Dermis microvascular lymphatic vessel endothelial cell (primary cell): ENCODE measurements around the gene TBC1D2B. TPM values are rescaled to one million over a fixed set of nuclear protein-coding genes. Genes with fewer than 3 reads are reported as not detected.
A peak's percentile ranks its signal among the peaks of the same experiment; 100 is the strongest.
"Not testable (repeated sequence)": the region's sequence is repeated elsewhere in the genome, so short reads cannot be mapped to it uniquely, and the experiment has no call there.

Experiments used
- DNase-seq, 2 donors: peaks; one replicate each; pipeline versions ENCODE4 v3.0.0 to v3.0.0-alpha.2; 2010; ENCODE audit warnings: low read depth in 2 of 2
- total RNA-seq: library from RNA; depleted of rRNA; stranded (reverse); fragments of >200 nt; gene quantifications from 2 replicates; pipeline ENCODE4 v1.2.1, GENCODE V29; 2014

The TBC1D2B gene
- total RNA-seq, 1 donor from 2014 or later, result 28.2 TPM

DNA sequence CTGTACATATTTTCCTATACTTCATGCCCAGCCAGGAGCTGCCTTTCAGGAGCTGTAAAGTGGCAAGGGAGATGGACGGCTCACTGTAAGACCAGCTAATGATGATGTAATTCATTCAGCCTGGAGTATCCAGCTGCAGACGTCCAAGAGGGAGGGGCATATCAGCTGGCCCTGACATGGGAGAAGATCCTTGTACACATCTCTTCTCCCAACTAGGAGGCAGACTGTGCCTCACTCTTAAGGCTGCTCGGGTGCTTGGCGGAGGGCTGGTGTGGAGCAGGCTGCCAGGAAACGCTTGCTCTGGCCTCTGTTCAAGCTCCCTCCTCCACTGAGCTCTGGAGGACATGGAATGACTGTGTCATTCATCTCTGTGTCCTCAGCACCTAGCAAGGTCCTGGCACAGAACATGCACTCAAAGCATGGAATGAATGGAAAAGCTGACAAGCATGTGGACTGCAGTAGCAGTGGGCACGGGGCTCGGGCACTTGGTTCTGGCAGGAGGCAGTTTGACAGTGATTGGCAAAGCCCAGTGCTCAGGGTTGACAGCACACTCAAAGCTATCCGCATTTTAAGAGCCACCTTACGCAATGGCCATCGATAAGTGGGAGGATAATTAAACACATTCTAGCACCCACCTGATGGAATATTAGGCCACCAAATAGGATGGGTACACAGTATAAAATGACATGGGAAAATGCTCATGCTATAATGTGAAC, 72.4 kb downstream of the TBC1D2B start:
- peak; percentile 47 to 79 for DNase-seq

DNA sequence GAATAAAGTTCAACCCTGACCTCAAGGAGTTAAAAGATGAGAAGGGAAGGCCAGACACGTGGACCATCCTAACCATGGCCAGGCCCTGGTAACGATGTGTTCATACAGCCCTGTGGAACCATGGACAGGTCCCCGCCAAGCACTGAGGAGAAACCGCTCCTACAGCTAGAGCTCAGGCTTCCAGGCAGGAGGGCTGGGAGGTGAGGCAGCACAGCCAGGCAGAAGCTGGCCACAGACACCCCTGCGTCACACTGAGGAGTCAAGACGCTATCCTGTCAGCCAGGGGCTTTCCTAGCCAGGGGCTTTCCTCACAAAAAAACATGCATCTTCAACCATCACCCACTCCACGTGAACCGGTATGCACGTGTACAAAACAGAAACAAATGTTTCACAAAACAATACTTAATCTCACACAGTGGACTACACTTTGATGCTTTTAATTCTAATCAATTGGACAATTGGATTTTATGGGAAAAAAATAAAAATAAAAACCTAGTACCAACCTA, 73.2 kb downstream of the TBC1D2B start:
- no peak for DNase-seq

DNA sequence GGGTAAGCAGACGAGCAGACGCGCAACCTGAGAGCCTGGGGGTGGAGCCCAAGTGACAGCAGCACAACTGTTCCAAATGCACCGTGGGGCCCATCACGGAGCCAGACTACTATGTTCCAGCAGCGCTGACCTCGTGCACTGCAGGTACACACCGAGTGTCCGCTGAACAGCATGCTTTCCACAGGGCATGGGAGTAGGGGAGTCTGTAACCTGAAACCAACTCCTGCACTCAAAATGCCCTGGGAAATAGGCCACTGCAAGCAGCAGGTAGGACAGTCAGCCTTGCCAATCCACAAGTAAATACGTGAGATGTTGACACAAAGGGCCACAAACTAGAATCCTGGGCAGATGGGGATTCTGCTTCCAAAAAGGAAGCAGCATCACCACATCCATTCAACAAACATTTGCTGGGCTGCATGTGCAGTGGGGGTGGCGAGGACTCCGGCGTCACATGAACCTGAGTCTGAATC, 73.9 kb downstream of the TBC1D2B start:
- no peak for DNase-seq

DNA sequence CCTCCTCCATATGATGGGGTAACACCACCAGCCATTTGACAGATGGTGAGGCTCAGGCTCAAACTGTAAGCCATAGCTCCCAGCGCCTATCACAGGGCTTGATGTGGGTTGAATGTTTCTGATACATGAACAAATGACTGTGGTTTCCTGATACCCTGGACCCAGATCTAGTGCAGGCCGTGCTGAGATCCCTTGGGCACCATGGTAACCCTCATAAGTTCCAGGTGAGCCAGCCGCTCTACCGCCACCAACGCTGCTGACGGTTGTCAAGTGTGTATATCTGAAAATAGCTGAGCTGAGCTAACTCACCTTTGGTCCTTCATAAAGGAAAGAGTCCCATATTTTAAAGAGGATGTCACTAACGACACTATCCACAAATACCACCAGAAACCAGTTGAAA, 74.5 kb downstream of the TBC1D2B start:
- DNase-seq, result no peak

DNA sequence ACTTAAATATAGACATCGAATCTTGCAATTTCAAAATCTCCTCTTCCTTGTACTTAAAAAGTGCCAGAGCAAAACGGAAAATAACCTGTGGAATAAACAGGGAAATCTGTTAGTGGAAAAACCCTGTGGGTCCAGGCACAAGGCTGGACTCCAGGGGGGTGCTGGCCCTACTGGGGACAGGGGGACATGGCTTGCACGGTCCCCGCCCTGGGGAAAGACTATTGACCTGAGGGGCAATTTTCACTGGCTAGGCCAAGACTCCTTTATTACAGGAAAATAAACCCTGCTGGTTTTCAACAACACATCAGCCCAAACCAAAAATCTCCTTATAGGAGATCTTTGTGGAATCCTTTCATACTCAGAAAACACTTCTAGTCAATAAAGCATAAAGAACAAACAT, 75.9 kb downstream of the TBC1D2B start:
- DNase-seq, result no peak

DNA sequence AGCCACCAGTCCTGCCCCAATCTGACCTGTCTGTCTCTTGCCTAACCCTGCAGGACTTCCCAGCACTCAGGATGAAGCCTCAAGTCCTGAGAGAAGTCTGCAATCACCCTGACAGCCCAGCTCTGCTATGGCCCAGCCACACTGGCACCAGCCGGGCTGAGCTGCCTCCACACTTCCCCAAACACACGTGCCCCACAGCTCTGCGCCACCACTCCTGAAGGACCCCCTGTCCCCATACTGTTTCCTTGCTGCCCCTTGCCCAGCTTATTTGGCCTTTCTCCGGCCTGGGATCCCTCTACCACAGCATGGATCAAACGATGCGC, 76.6 kb downstream of the TBC1D2B start:
- DNase-seq, result no peak

DNA sequence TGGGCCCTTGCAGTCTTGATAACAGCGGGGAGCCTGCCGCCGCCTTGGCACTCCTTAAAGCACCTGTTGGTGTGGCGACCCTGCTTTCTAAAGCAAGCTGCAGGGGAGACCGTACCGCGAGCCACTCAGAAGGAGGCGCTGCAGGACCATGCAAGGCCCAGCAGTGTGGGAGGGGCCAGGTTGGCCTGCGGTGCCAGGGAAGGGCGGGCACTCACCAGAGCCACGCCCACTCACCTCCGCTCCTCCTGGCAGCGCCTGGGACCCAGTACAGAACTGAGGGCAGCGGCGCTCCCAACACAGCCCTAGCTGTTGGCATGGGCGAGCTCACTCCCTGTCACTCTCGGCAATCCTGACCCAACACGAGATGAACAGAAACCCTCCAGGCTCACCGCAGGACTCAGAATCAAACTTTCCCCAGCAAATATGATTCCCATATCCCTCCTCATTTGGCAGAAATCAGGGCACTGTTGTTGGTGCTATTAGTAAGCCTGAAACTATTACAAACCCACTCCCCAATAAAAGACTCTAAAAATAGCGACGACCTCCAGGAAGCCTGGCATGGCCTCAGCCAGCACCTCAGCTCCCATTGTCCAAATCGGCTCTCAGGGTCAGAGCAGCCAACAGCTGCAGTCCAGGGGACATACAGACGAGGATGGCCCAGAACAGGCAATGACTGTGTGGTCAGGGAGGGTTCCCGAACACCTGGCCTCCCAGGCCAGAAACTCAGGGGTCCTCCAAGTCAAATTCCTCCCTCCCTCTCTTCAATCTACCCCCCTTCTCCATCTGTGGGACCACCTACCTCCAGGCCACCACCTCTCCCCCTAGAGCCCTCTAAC, 77.2 kb downstream of the TBC1D2B start:
- DNase-seq, result peak; percentile 75 to 90

DNA sequence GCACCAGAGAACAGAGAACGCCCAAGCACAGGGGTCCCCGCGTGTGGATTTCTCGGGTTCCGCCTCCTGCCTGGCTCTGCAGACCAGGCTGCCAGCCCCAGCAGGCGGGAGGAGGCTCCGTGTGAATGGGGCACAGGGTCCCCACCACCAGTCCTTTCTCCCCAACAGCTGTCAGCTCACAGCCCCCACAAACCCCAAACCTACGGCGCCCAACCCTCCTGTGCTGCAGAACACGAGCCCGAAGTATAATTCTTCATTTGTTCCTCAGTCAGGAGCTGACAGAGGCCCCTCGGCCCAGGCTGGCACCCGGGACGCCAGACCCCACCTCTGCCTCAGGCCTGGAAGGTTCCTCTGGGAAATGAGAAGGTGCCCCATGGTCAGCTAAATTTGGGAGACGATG, 78.0 kb downstream of the TBC1D2B start:
- no peak for DNase-seq

DNA sequence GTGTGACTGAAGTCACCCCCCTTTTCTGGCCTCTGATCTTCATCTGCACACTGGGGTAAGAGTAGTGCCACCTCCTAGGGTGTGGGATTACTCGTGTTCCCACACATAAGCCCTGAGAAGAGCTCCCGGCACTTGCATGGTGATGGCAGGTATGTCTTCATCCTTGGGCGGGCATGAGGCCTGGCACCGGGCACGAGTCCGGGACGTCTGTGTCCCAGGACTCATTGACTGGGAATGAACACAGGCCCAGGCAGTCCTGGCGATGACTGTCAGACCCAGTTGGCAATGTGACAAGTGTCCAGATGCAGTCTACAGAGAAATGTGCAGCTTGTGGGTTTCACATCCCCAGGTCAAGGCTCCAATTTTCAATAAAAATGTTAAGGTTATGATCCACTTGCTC, 78.9 kb downstream of the TBC1D2B start:
- DNase-seq, result no peak

DNA sequence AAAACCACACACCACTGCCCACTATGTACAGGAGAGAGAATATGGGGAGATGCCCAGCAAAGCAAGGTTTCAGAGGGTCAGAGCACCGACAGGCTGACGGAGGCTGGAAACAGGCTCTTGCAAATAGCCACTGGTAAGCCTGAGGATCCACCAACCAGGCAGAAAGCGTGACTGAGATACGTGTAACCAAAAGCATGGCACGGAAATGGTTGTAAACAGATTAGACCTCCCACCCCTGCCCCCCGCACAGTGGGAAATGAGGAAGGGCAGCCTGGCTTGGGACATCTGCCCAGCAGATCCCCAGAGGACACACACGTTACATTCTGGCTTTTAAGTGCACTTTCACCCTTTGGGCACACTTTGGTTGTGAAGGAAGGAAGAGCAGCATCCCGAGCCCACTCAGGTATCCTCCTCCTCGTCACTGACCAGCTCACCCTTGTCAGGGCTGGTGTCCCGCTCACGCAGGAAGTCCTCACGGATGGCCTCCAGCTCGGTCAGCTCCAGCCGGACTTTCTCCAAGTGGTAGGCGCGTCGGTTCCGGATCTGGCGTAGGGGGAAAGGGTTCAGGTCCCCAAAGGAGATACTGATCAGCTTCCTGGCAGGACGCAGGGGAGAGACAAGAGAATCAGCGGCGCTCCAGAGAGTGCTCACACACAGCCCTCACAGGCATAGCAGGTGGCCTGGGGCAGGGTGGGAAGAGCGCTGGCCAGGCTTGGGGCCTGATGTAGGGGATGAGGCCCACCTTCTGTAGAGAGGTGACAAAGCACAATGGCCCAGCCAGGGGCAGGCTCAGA, 79.6 kb downstream of the TBC1D2B start:
- DNase-seq, result not testable (repeated sequence)

DNA sequence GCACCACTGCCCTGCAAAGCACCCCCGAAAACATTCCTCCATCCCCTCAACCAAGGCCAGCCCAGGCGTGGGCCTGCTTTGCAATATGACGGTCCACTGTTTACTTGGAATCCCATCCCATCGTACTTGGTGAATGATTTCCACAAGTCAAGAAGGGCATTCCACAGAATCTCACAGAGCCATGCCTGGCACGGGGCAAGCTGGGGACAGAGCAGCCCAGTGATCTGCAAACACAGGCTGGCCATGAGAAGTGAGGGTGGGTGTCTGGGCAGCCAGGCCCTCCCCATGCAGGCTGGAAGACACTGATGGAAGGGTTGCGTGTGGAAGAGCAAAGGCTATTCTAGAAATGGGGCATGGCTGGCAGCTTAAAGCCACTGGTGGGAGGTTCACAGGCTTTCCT, 80.3 kb downstream of the TBC1D2B start:
- not testable (repeated sequence) for DNase-seq

DNA sequence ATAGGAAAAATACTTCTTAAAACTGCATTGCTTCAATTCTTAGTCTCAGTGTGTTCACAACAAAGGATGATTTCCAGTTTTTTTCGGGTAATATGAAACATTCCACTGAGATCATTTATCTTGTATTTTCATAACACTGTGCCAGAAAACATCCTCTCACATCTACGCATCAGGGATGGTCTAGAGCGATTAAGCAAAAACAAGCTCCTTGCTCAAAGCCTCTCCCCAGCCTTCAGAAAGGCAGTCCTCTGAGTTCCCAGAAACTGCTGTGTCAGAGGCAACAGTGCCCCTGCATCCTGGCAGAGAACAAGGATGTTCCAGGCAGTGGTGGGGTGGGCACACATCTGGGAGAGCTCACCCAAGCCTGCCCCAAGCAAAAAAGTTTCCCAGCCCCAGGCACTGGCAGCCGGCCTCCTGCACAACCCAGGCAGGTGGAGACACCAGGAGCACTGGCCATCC, 80.8 kb downstream of the TBC1D2B start:
- not testable (repeated sequence) for DNase-seq

DNA sequence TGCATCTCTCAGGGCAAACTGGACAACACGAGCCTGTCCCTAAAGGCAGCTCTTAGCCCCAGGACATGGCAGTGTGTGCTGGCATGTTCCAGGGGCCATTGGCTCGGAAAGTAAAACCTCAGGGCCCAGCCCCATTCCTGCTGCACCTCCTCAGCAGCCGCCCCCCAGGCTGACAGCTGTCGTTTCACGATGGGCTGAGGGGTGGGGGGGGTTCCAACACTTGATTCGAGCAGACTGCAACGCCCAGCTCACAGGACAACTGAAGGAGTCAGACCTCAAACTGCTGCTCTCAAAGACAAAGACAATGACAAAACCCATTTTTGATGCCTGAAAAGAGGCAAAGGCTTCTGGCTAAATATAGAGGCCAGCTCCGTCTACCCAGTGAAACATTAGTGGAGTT, 81.3 kb downstream of the TBC1D2B start:
- DNase-seq, result not testable (repeated sequence)

DNA sequence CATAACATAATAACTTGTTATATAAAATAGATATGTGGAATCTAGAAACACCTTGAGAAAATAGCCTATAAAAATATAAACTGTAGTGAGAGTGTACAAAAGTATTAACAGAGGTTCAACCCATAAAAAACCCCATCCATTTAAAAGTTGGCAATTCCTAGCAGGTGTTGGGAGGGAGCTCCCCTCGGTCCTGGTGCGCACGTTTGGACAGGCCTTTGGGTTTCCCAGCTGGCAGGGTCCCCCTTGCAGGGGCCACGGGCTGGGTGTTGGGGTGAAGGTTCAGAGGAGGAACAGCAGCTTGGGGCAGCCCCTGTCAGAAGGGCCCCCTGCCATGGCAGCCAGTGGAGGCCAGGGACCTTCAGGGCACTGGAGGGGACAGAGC, 82.0 kb downstream of the TBC1D2B start:
- DNase-seq, result not testable (repeated sequence)

DNA sequence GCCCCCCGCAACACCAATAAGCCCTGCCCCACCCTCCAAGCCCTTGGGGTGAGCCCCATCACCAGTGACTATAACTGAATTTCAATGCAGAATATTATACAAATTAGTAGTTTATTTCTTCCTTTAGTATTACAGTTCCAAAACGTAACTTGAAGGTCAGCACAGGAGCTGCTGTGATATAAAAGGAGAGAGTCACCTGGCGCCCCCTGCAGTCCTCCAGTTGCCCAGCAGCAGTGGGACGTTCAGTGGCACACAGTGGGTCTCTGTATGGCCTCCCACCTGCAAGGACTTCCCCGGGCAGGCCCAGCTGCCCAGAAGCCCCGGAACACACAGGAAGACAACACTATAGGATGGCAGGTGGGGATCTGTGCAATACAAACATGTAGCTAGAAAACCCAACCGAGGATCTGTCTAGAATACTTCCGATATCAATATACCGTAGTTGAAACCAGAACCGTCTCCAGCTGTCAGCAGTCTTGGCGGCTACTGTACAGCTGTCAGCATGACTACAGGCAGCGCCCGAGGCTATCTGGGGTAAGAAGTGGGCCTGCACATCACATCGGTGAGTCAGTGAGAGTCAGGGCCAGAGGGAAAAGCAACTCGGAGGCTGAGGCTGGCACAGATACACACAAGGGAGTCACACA, 82.5 kb downstream of the TBC1D2B start:
- peak in 1 of 2 donors; percentile 59 for DNase-seq

DNA sequence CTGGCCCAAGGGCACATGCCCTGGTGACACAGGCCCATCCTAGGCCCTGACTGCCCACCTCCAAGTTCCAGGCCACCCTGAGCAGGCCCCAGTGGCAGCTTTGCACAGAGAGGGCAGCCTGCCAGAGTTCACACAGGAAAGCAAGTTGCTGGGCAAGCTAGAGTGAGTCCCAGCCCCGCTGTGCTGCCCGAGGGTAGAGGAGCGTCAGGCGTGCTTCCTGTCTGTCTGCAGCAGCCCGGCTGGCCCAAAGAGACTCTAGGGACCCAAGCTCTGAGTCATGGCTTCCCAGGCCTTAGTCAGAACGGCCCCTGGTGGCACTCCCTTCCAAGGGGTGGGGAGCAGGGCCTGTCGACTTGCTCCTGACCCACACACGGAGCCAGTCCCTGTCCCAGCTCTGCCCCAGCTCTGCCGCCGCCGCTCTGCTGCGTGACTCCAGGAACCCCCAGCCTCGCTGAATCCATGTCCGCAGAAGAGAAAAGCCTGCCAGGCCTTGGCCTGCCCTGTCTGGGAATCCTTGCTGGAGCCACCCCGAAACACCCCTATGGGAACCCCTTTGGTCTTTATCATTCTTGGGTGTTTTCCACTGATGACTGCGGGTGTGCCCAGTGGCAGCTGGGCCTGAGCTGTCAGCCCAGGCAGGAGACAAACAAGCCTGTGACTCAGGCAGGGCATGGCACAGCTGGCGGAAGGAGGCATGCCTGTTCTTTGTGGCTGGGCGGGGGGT, 83.4 kb downstream of the TBC1D2B start:
- DNase-seq, result peak; percentile 59 to 97

DNA sequence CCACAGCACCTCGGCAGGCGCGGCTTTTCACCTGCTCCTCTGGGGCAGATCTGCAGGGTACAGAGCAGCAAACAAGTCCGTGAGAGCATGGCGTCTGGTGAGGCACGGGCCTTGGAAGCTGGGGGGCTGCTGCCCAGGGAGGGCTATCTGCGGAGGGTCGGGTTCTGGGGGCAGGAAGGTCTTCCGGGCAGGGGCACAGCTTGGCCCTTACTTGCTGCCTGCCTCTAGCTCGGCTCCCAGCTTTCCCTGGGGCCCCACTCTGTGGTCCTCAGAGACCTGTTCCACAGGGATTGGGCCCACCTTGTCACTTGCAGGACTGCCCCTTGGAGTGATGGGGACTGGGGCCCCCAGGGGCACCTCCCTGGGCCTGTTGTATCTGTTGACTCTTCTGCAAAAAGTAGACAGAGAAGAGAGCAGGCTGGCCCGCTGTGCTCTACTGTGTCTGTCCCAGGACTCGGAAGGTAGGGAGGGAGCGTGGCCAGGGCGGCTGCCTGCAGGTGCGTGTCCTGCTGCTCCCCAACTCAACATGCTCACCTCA, 84.1 kb downstream of the TBC1D2B start:
- DNase-seq, result no peak

DNA sequence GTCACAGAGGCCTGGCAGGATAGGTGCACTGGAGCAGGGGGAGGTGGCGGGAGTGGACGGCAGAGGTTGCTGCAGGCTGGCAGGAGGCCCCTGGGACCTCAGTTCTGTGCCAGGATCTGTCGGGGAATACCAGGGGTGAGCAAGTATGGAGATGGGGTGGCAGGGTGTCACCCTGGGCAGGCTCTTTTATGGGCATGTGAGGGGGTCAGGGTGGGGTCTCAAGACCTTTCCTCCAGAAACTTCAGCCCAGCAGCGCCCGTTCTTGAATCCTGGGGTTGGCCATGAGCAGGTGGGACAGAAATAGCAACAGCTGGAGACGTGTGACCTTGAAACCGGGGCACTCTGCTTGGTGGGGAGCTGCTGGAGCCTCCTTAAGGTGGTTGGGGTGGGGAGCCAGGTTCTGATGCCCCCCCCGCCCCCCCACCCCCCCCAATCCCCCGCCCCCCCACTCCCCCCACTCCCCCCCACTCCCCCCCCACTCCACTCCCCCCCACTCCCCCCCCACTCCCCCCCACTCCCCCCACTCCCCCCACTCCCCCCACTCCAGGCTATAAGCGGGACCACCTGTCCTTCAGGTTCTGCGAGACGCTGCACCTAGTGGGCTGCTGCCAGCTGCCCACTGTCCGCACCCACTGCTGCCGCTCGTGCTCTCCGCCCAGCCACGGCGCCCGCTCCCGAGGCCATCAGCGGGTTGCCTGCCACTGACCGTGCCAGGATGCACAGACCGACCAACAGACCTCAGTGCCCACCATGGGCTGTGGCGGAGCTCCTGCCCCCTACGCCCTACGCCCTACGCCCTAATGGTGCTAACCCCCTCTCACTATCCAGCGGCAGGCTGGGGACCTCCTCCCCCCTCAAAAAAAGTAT, 84.9 kb downstream of the TBC1D2B start:
- no peak for DNase-seq

DNA sequence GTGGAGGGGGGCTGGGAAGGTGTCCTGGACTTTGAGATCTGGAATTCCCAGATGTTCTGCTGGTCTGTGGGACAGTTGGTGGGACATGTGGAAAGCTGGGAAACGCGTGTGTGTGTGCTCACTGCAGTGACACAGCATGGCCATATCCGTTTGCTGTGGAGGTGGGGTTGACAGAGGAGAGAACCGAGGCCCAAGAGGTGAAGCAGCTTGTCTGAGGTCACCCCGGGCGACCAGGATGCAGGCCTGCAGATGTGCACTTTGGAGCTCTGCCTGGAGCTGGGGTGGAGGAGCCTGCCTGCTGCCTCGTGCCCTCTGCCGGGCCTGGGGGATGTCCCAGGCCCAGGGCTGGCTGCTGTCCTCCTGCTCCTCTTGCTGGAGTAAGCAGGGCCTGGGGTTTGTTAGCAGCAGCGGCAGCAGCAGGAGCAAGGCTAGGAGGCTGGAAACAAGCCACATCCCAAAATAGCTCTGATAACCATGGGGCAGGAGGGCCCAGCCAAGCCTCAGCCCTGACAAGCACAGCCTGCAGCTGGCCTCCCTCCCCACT, 85.8 kb downstream of the TBC1D2B start:
- DNase-seq, result peak; percentile 70 to 82
